Measurements from ENCODE around the gene GPHB5.

GRCh38 chr14:63273129-63273528 lies 45.6 kb downstream of the GPHB5 start:
- TF ChIP-seq POLR2AphosphoS5 (IDR thresholded peaks at IDR 0.05; ENCODE audit: low read depth, low read length) (no peak), POLR2A (IDR thresholded peaks at IDR 0.05; ENCODE audit: low read depth, low read length) (no peak), TAF1 (IDR thresholded peaks at IDR 0.05; ENCODE audit: borderline replicate concordance, low read depth, low read length) (no peak)
